Esophagus squamous epithelium (tissue), 4 donors: ENCODE data around the gene RBM20.

Experiments used
- POLR2A ChIP-seq, 4 donors: fragments of 450-650 bp; IDR thresholded peaks; one replicate each; pipeline ENCODE4 v1.6.1; 2017; ENCODE audit warnings: antibody characterized with exemption in 4 of 4, mild to moderate bottlenecking in 4 of 4, moderate library complexity in 3 of 4
- TF ChIP-seq, protein P1 (sequence below), 6 experiments: fragments of 450-650 bp in 4 of 6; fragments of 200-600 bp in 2 of 6; sonication (generic) in 2 of 6; IDR thresholded peaks; one replicate each; pipeline ENCODE4 v1.5.1; 2016 to 2019; ENCODE audit warnings: antibody characterized with exemption in 6 of 6, mild to moderate bottlenecking in 4 of 6, moderate library complexity in 4 of 6

DNA sequence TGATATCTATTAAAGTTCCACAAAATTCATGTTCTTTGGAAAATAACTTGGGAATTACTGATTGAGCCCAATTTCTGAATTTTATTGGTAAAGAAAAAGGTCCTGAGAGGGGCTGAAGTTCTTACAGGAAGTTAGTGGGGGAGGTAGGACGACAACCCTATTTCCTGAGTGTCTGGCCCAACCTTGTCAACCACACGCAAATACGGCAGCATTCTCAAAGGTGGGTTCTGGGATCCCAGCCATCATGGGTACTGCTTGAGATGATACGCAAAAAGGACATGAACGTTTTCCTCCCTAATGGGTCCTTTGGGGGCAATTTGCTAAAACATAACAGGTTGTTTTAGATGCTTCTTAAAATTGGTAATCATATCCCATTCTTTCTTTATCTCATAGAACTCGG is 224.8 kb downstream of the RBM20 start:
- TF ChIP-seq POLR2A (IDR thresholded peaks at IDR 0.05), result peak in 1 of 4 donors; percentile 25
- TF ChIP-seq, protein P1, sequence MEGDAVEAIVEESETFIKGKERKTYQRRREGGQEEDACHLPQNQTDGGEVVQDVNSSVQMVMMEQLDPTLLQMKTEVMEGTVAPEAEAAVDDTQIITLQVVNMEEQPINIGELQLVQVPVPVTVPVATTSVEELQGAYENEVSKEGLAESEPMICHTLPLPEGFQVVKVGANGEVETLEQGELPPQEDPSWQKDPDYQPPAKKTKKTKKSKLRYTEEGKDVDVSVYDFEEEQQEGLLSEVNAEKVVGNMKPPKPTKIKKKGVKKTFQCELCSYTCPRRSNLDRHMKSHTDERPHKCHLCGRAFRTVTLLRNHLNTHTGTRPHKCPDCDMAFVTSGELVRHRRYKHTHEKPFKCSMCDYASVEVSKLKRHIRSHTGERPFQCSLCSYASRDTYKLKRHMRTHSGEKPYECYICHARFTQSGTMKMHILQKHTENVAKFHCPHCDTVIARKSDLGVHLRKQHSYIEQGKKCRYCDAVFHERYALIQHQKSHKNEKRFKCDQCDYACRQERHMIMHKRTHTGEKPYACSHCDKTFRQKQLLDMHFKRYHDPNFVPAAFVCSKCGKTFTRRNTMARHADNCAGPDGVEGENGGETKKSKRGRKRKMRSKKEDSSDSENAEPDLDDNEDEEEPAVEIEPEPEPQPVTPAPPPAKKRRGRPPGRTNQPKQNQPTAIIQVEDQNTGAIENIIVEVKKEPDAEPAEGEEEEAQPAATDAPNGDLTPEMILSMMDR (IDR thresholded peaks at IDR 0.05), result no peak
